Chondrocyte (in vitro differentiated cells): ENCODE data around the gene U2AF1L4. TPM values are rescaled to one million over a fixed set of nuclear protein-coding genes. Genes with fewer than 3 reads are reported as not detected.

Source experiments
- DNase-seq: peaks from one replicate; pipeline ENCODE4 v3.0.0; 2021; ENCODE audit warnings: mixed read lengths, low spot score
- H3K27ac Mint-ChIP-seq: one replicate; pipeline ENCODE4 v1.8.0; 2021; ENCODE audit warnings: mild to moderate bottlenecking, moderate library complexity, mixed read lengths; ENCODE audit not compliant: unreplicated experiment
- H3K27me3 Mint-ChIP-seq: 2 replicates; pipeline ENCODE4 v1.8.0; 2021; ENCODE audit warnings: low read depth, mixed read lengths
- H3K36me3 Mint-ChIP-seq: 2 replicates; pipeline ENCODE4 v1.8.0; 2021; ENCODE audit warnings: low read depth, mixed read lengths
- H3K4me1 Mint-ChIP-seq: 2 replicates; pipeline ENCODE4 v1.8.0; 2021; ENCODE audit warnings: low read depth, mild to moderate bottlenecking, mixed read lengths
- H3K4me3 Mint-ChIP-seq: one replicate; pipeline ENCODE4 v1.8.0; 2021; ENCODE audit warnings: mild to moderate bottlenecking, moderate library complexity, mixed read lengths; ENCODE audit not compliant: unreplicated experiment
- H3K9me3 Mint-ChIP-seq: 2 replicates; pipeline ENCODE4 v1.8.0; 2021; ENCODE audit warnings: low read depth, mixed read lengths
- CTCF ChIP-seq: fragments of 200-600 bp; sonication (generic); IDR thresholded peaks from 2 replicates; pipeline ENCODE4 v1.5.0; 2021; ENCODE audit warnings: antibody characterized with exemption, mild to moderate bottlenecking, moderate library complexity
- total RNA-seq: library from RNA; stranded (reverse); gene quantifications from 3 replicates; pipeline ENCODE4 v1.2.1, GENCODE V29; 2021

U2AF1L4 gene
- total RNA-seq, 1 donor from 2014 or later, result 24.7 TPM

- DNase-seq, result no peak
- Mint-ChIP-seq H3K36me3 (peaks cover 3% of the 10 kb centered on the region), H3K27ac (no peak overlapping the region), H3K4me1 (peaks cover 25% of the 10 kb centered on the region), H3K27me3 (no peaks in the 10 kb centered on the region), H3K9me3 (no peaks in the 10 kb centered on the region), H3K4me3 (no peak overlapping the region)
- no peak for TF ChIP-seq CTCF
These were observed 33.8 kb upstream of the U2AF1L4 start for GRCh38 chr19:35779033-35779432.

DNA sequence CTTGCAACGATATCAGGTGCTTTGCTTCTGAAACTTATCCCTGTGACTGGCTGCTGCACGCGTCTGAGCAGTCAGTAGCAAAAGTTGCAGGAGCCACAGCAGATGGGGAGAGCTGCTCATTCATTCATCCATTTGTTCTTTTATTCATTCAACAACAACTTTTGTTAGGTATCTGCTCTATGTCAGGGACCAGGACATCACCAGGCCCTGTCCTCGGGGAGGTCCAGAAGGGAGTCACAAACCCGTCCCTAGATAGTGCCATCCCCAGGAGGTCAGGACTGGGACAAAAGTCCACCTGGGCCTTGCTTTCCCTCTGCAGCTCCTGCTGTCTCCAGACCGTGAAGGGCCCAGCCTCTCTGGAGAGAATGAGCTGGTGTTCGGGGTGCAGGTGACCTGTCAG lies 32.7 kb upstream of the U2AF1L4 start:
- no peak for DNase-seq
- no peak for TF ChIP-seq CTCF
- H3K9me3 Mint-ChIP-seq, result no peaks in the 10 kb centered on the region
- peaks cover 25% of the 10 kb centered on the region for H3K4me1 Mint-ChIP-seq
- peaks cover 2% of the 10 kb centered on the region for H3K36me3 Mint-ChIP-seq
- H3K27ac Mint-ChIP-seq, result no peak overlapping the region
- no peaks in the 10 kb centered on the region for H3K27me3 Mint-ChIP-seq
- H3K4me3 Mint-ChIP-seq, result no peak overlapping the region

DNA sequence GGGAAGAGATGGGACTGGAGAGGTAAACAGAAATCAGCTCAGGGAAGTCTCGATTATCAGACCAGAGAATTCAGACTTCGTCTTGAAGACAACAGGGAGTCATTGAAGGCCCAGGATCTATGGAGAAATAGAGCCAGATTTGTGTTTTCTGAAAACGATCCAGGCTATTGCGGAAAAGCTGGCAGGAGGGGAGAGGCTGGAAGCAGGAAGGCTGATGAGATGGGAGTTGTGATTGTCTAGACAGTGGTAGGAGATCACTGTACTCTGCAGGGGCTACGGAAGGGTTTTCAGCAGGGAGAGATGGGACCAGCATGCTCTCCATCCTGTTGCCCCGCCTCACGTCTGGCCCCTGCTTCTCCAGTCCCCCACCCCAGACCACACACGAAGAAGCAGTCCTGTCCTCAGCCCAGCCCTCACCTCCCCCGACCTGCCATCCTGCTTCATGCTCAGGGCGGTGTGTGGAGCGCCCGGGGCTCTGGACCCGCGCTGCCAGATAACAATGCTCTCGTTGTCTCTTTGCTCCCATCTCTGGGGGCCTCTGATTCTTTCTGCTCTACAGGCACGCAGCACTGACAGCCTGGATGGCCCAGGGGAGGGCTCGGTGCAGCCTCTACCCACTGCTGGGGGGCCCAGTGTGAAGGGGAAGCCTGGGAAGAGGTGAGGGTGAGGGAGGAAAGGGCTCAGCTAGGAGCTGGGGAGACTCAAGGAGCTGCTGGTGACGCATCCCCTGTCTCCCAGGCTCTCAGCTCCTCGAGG lies 32.0 kb upstream of the U2AF1L4 start:
- Mint-ChIP-seq H3K36me3 (peaks cover 2% of the 10 kb centered on the region), H3K27ac (no peak overlapping the region), H3K4me3 (peak overlapping the region; percentile 79), H3K27me3 (no peaks in the 10 kb centered on the region), H3K4me1 (peaks cover 25% of the 10 kb centered on the region), H3K9me3 (no peaks in the 10 kb centered on the region)
- DNase-seq, result no peak
- TF ChIP-seq CTCF, result no peak

- Mint-ChIP-seq H3K4me1 (peaks cover 25% of the 10 kb centered on the region), H3K4me3 (peak overlapping the region; percentile 79), H3K9me3 (no peaks in the 10 kb centered on the region), H3K27me3 (no peaks in the 10 kb centered on the region), H3K27ac (no peak overlapping the region), H3K36me3 (peaks cover 2% of the 10 kb centered on the region)
- no peak for DNase-seq
- TF ChIP-seq CTCF, result no peak
These were observed 31.0 kb upstream of the U2AF1L4 start for GRCh38 chr19:35776102-35776788.

DNA sequence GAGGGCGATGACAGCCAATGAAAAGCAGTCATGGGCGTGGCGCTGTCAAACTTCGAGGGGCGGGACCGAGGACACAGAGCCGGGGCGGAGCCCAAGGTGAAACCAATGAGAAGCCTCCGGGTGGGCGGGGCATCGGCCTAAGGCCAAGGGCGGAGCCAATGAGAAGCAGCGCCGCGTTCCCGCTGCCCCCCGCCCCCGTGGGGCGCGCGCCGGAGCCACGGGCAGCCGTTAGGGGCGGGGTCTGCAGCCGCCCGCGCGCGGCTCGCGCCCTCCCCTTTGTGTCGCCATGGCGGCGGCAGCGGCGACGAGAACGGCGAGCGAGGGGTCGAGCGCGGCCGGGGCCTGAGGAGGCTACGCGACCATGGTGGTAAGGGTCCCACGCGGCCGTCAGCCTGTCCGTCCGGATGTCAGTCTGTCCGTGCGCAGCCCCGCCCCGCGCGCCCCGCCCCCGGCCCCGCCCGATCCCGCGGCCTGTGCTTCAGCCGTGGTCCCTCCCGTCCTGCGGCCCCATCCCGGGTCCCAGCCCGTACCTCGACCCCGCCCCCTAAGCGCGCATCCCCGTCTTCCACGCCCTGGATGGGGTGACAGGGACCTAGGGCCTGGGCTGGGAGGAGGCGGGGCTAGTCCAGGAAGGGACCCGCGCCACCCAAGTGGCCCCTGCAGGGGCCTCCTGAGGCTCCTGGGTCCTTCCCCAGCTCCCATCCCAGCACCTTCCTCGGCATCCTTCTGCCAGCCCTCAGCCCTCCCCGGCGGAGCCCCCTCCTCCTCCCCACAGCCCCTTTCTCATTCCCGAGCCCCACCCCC lies 30.3 kb upstream of the U2AF1L4 start, which contains the start of gene ARHGAP33:
Gene ARHGAP33 (plus strand): TSS at position 267 of the 804 bp plus-strand sequence. CDS start 95 bp downstream, at position 362.
- Mint-ChIP-seq H3K4me3 (peak within 1 kb of the TSS; percentile 79), H3K9me3 (no peaks in the 10 kb centered on the region), H3K27ac (peak within 1 kb of the TSS; percentile 82), H3K36me3 (no peaks in the 10 kb centered on the region), H3K27me3 (no peaks in the 10 kb centered on the region), H3K4me1 (peaks cover 25% of the 10 kb centered on the region)
- TF ChIP-seq CTCF, result no peak
- DNase-seq, result peak; percentile 99
